T47D (cell line): Measurements from ENCODE around the gene RANBP17.
"Not testable (repeated sequence)": the region's sequence is repeated elsewhere in the genome, so short reads cannot be mapped to it uniquely, and the experiment has no call there.

ENCODE experiments used
- DNase-seq, 2 experiments: peaks; one replicate each; pipeline versions ENCODE4 v3.0.0 to v3.0.0-alpha.2; 2011 to 2012; ENCODE audit warnings: low read depth in 1 of 2, low spot score in 1 of 2
- JUND ChIP-seq: IDR thresholded peaks from 2 replicates; pipeline ENCODE4 v1.6.1; 2012; ENCODE audit warnings: low read depth
- in situ Hi-C: cut with HindIII; loops from 2 replicates; pipeline ENCODE4 v1.10.0; 2016; ENCODE audit warnings: low sequenced_read_pairs, low pct_unique_long_range_greater_than_20kb

RANBP17 gene

GRCh38 chr5:170993476-170993875 lies 131.7 kb downstream of the RANBP17 start:
- in situ Hi-C loops = no loop called here
- TF ChIP-seq JUND = no peak
- DNase-seq = no peak

GRCh38 chr5:171010086-171010485 lies 148.3 kb downstream of the RANBP17 start:
- in situ Hi-C loops = no loop called here

GRCh38 chr5:171010816-171011215 lies 149.0 kb downstream of the RANBP17 start:
- DNase-seq = no peak
- no peak for TF ChIP-seq JUND
- in situ Hi-C loops = no loop called here

More at GRCh38 chr5:171010086-171010485, 148.3 kb downstream of the RANBP17 start:
- no peak for TF ChIP-seq JUND
- DNase-seq = no peak

- no peak for DNase-seq
- in situ Hi-C loops = no loop called here
- TF ChIP-seq JUND = no peak
Observed at GRCh38 chr5:171023508-171023907, 161.7 kb downstream of the RANBP17 start.

- no peak for DNase-seq
Observed at GRCh38 chr5:171024084-171024483, 162.3 kb downstream of the RANBP17 start.

GRCh38 chr5:171029401-171029800 lies 167.6 kb downstream of the RANBP17 start:
- DNase-seq = no peak
- in situ Hi-C loops = no loop called here
- no peak for TF ChIP-seq JUND

More at GRCh38 chr5:171024084-171024483, 162.3 kb downstream of the RANBP17 start:
- in situ Hi-C loops = no loop called here
- no peak for TF ChIP-seq JUND

- DNase-seq = no peak
- in situ Hi-C loops = no loop called here
- no peak for TF ChIP-seq JUND
Observed at GRCh38 chr5:171031977-171032376, 170.2 kb downstream of the RANBP17 start.

- TF ChIP-seq JUND = no peak
Observed at GRCh38 chr5:171032435-171032973, 170.7 kb downstream of the RANBP17 start.

GRCh38 chr5:171041893-171042292 lies 180.1 kb downstream of the RANBP17 start:
- DNase-seq, in situ Hi-C loops: not testable (repeated sequence)

More at GRCh38 chr5:171032435-171032973, 170.7 kb downstream of the RANBP17 start:
- in situ Hi-C loops = no loop called here
- DNase-seq = no peak

- no peak for TF ChIP-seq JUND
- in situ Hi-C loops = no loop called here
- DNase-seq = no peak
Observed at GRCh38 chr5:171050916-171051315, 189.1 kb downstream of the RANBP17 start.

GRCh38 chr5:171055875-171056454 lies 194.1 kb downstream of the RANBP17 start:
- peak in 1 of 2 experiments; percentile 14 for DNase-seq
- no peak for TF ChIP-seq JUND
- in situ Hi-C loops = no loop called here

GRCh38 chr5:171067540-171068130 lies 205.8 kb downstream of the RANBP17 start:
- in situ Hi-C loops = no loop called here
- DNase-seq = no peak
- TF ChIP-seq JUND = no peak

GRCh38 chr5:171074747-171075146 lies 212.9 kb downstream of the RANBP17 start:
- no peak for TF ChIP-seq JUND
- in situ Hi-C loops = no loop called here
- no peak for DNase-seq
